PFSK-1 (cell line): Measurements from ENCODE around the gene ENPP6.

Experiments used
- FOXP2 ChIP-seq: optimal IDR thresholded peaks from 2 replicates; pipeline ENCODE3; 2011; ENCODE audit warnings: borderline replicate concordance, control low read depth, inconsistent platforms; ENCODE audit not compliant: insufficient read depth; ENCODE audit errors: extremely low read length, extremely low read depth
- POLR2AphosphoS5 ChIP-seq: IDR thresholded peaks from 2 replicates; pipeline ENCODE4 v1.6.1; 2012; ENCODE audit warnings: low read depth, mild to moderate bottlenecking, control low read depth, low read length, moderate library complexity
- REST ChIP-seq, 2 experiments: IDR thresholded peaks; 2 replicates each; pipeline versions ENCODE4 v1.6.1 to v1.8.0; 2011 to 2012; ENCODE audit warnings: low read depth in 2 of 2, low read length in 2 of 2, control low read depth in 1 of 2, inconsistent platforms in 1 of 2, mild to moderate bottlenecking in 1 of 2, moderate library complexity in 1 of 2; ENCODE audit not compliant: insufficient read depth in 1 of 2
- SIN3A ChIP-seq: IDR thresholded peaks from 2 replicates; pipeline ENCODE4 v1.6.1; 2012; ENCODE audit warnings: mild to moderate bottlenecking, low read length, moderate library complexity, borderline replicate concordance; ENCODE audit not compliant: insufficient read depth

DNA sequence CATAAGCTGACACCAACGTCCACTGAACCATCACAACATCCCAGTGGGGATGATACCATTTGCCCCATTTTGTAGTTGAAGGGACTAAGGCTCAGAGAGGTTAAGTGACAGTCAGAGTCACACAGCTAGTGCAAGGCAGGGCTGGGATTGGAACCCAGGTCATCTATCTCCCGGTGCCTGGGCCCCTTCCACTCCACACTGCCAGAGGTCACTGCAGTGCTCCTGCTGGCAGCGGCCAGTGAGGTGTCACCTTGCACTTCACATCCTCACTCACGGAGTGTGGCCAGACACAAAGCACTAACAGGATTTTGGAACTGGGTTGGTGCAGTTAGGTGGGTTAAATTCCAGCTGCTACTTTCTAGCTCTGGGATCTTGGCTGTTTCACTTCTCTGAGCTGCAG, 118.7 kb downstream of the ENPP6 start:
- TF ChIP-seq REST (IDR thresholded peaks at IDR 0.05; ENCODE audit: insufficient read depth in 1 of 2, low read depth in 2 of 2, low read length in 2 of 2) (no peak), POLR2AphosphoS5 (no peak), FOXP2 (no peak), SIN3A (no peak)
